Measurements from ENCODE around the gene ANKRD31.

- TF ChIP-seq CTCF (conservative IDR thresholded peaks at IDR 0.05; ENCODE audit: low read length) = no peak
- TF ChIP-seq EZH2phosphoT487 (IDR thresholded peaks at IDR 0.05; ENCODE audit: borderline replicate concordance) = no peak
These were observed 158.7 kb downstream of the ANKRD31 start for GRCh38 chr5:75078027-75078426.
